Liver (tissue), 2 donors: Measurements from ENCODE around the gene CNKSR3.

ENCODE experiments used
- CTCF ChIP-seq: fragments of 150-350 bp; IDR thresholded peaks from 2 replicates; pipeline ENCODE4 v1.5.1; 2017; ENCODE audit warnings: improper control_type of control experiment, low read depth, low read length; ENCODE audit not compliant: missing input control
- MAX ChIP-seq: IDR thresholded peaks from 2 replicates; pipeline ENCODE4 v1.6.1; 2016; ENCODE audit warnings: antibody characterized with exemption
- donor health status: healthy.

DNA sequence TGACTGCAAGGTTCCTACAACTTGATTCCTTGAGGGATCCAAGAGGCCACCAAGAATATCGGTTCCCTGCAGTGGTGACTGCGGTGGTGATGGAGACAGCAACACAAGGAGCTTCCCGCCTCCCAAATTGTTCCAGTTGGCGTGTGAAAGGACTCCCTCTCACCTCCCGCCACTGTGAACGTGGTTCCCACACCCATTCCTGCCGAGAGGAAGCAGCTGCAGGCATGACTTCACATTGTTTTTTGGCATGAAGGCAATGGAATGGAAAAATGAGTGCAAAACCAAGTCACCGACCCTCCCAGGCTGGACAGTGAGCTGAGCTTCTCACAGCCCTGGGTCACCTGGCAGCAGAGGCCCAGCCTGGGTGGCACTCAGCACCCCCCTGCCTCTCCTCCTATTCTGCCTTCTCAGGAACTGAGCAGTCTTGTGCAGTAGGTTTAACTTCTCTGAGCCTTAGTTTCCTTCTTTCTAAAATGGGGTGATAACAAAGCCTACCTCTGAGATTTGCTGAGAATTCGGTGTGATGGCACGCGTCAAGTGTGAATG, 75.0 kb downstream of the CNKSR3 start:
- TF ChIP-seq MAX: no peak
- no peak for TF ChIP-seq CTCF
